Measurements from ENCODE around the gene CASQ2. TPM values are rescaled to one million over a fixed set of nuclear protein-coding genes. Genes with fewer than 3 reads are reported as not detected.

The CASQ2 gene
- total RNA-seq, 1 experiment from 2014 or later = not detected

- no peaks in the 10 kb centered on the region for H3K9me2 ChIP-seq (ENCODE audit: insufficient read depth)
- no peaks in the 10 kb centered on the region for H3K9me3 ChIP-seq (ENCODE audit: control insufficient read depth in 1 of 2, insufficient read depth in 1 of 2, low read depth in 1 of 2, low read length in 2 of 2)
- CTCF ChIA-PET = no interaction called here
- no peak for TF ChIP-seq ZNF274 (IDR thresholded peaks at IDR 0.05; ENCODE audit: low read depth, low read length)
- TF ChIP-seq TCF7L2 (IDR thresholded peaks at IDR 0.05; ENCODE audit: borderline replicate concordance, extremely low read depth, insufficient read depth, insufficient read length) = no peak
- TF ChIP-seq YY1 (IDR thresholded peaks at IDR 0.05; ENCODE audit: extremely low read depth, insufficient replicate concordance, low read depth, low read length) = no peak
- TF ChIP-seq POLR2AphosphoS5 (IDR thresholded peaks at IDR 0.05; ENCODE audit: low read depth, low read length) = no peak
- no peak for TF ChIP-seq RAD21 (IDR thresholded peaks at IDR 0.05; ENCODE audit: low read depth)
- TF ChIP-seq FOSL1 (IDR thresholded peaks at IDR 0.05; ENCODE audit: low read depth) = no peak
- TF ChIP-seq, protein P1, sequence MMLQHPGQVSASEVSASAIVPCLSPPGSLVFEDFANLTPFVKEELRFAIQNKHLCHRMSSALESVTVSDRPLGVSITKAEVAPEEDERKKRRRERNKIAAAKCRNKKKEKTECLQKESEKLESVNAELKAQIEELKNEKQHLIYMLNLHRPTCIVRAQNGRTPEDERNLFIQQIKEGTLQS (IDR thresholded peaks at IDR 0.05) = no peak
- no peak for TF ChIP-seq EZH2phosphoT487 (IDR thresholded peaks at IDR 0.05; ENCODE audit: borderline replicate concordance)
- TF ChIP-seq MAX (IDR thresholded peaks at IDR 0.05) = no peak
- TF ChIP-seq, protein P2, sequence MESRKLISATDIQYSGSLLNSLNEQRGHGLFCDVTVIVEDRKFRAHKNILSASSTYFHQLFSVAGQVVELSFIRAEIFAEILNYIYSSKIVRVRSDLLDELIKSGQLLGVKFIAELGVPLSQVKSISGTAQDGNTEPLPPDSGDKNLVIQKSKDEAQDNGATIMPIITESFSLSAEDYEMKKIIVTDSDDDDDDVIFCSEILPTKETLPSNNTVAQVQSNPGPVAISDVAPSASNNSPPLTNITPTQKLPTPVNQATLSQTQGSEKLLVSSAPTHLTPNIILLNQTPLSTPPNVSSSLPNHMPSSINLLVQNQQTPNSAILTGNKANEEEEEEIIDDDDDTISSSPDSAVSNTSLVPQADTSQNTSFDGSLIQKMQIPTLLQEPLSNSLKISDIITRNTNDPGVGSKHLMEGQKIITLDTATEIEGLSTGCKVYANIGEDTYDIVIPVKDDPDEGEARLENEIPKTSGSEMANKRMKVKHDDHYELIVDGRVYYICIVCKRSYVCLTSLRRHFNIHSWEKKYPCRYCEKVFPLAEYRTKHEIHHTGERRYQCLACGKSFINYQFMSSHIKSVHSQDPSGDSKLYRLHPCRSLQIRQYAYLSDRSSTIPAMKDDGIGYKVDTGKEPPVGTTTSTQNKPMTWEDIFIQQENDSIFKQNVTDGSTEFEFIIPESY (IDR thresholded peaks at IDR 0.05; ENCODE audit: extremely low read depth, insufficient replicate concordance, low read length) = no peak
- TF ChIP-seq, protein P3, sequence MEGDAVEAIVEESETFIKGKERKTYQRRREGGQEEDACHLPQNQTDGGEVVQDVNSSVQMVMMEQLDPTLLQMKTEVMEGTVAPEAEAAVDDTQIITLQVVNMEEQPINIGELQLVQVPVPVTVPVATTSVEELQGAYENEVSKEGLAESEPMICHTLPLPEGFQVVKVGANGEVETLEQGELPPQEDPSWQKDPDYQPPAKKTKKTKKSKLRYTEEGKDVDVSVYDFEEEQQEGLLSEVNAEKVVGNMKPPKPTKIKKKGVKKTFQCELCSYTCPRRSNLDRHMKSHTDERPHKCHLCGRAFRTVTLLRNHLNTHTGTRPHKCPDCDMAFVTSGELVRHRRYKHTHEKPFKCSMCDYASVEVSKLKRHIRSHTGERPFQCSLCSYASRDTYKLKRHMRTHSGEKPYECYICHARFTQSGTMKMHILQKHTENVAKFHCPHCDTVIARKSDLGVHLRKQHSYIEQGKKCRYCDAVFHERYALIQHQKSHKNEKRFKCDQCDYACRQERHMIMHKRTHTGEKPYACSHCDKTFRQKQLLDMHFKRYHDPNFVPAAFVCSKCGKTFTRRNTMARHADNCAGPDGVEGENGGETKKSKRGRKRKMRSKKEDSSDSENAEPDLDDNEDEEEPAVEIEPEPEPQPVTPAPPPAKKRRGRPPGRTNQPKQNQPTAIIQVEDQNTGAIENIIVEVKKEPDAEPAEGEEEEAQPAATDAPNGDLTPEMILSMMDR (IDR thresholded peaks at IDR 0.05 in 2 of 3, conservative IDR thresholded peaks at IDR 0.05 in 1 of 3; ENCODE audit: borderline replicate concordance in 1 of 3, insufficient read depth in 1 of 3, low read depth in 2 of 3, low read length in 2 of 3) = no peak
- TF ChIP-seq ELF1 (IDR thresholded peaks at IDR 0.05; ENCODE audit: borderline replicate concordance, low read depth) = no peak
- no peak for TF ChIP-seq ZFX (IDR thresholded peaks at IDR 0.05)
- TF ChIP-seq, protein P4, sequence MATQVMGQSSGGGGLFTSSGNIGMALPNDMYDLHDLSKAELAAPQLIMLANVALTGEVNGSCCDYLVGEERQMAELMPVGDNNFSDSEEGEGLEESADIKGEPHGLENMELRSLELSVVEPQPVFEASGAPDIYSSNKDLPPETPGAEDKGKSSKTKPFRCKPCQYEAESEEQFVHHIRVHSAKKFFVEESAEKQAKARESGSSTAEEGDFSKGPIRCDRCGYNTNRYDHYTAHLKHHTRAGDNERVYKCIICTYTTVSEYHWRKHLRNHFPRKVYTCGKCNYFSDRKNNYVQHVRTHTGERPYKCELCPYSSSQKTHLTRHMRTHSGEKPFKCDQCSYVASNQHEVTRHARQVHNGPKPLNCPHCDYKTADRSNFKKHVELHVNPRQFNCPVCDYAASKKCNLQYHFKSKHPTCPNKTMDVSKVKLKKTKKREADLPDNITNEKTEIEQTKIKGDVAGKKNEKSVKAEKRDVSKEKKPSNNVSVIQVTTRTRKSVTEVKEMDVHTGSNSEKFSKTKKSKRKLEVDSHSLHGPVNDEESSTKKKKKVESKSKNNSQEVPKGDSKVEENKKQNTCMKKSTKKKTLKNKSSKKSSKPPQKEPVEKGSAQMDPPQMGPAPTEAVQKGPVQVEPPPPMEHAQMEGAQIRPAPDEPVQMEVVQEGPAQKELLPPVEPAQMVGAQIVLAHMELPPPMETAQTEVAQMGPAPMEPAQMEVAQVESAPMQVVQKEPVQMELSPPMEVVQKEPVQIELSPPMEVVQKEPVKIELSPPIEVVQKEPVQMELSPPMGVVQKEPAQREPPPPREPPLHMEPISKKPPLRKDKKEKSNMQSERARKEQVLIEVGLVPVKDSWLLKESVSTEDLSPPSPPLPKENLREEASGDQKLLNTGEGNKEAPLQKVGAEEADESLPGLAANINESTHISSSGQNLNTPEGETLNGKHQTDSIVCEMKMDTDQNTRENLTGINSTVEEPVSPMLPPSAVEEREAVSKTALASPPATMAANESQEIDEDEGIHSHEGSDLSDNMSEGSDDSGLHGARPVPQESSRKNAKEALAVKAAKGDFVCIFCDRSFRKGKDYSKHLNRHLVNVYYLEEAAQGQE (IDR thresholded peaks at IDR 0.05; ENCODE audit: low read depth) = no peak
- TF ChIP-seq POLR2A (IDR thresholded peaks at IDR 0.05; ENCODE audit: borderline replicate concordance, extremely low read depth, insufficient read depth, insufficient read length) = no peak
- H3K36me3 ChIP-seq (ENCODE audit: control insufficient read depth in 1 of 2, insufficient read depth in 2 of 2, low read length in 2 of 2) = no peaks in the 10 kb centered on the region
- H2AFZ ChIP-seq (ENCODE audit: low read depth, low read length, poor library complexity, severe bottlenecking) = no peak overlapping the region
- H3K4me1 ChIP-seq (ENCODE audit: control insufficient read depth in 1 of 2, insufficient read depth in 2 of 2, low read length in 2 of 2) = no peaks in the 10 kb centered on the region
- ATAC-seq (no peak), DNase-seq (ENCODE audit: low read depth, low spot score) (no peak)
- no peaks in the 10 kb centered on the region for H3K79me2 ChIP-seq (ENCODE audit: insufficient read depth, low read length)
- no peaks in the 10 kb centered on the region for H3K27me3 ChIP-seq (ENCODE audit: insufficient read depth, low read length)
- no peak overlapping the region for H3K27ac ChIP-seq (ENCODE audit: low read depth, low read length)
- no peak overlapping the region for H3K4me3 ChIP-seq (replicated peaks in 1 of 2; ENCODE audit: low read depth in 1 of 2, low read length in 2 of 2)
- POLR2A ChIA-PET = no interaction called here
- H3K4me2 ChIP-seq (ENCODE audit: low read length) = no peak overlapping the region
- RAD21 ChIA-PET (ENCODE audit: low non-redundant PET in 1 of 2, low total read pairs in 2 of 2, uncharacterized antibody in 2 of 2, unreplicated experiment in 2 of 2) = no interaction called here
- H3K9ac ChIP-seq (ENCODE audit: low read length) = no peak overlapping the region
- no TSS peak for BruUV-seq (replicated peaks)
- intact Hi-C loops (cut with micrococcal nuclease) = no loop called here
- H4K20me1 ChIP-seq (ENCODE audit: insufficient read depth) = no peaks in the 10 kb centered on the region
Measured at GRCh38 chr1:115732316-115732715, 36.2 kb downstream of the CASQ2 start.
